ENCODE data around the gene SLC39A1.

The SLC39A1 gene

DNA sequence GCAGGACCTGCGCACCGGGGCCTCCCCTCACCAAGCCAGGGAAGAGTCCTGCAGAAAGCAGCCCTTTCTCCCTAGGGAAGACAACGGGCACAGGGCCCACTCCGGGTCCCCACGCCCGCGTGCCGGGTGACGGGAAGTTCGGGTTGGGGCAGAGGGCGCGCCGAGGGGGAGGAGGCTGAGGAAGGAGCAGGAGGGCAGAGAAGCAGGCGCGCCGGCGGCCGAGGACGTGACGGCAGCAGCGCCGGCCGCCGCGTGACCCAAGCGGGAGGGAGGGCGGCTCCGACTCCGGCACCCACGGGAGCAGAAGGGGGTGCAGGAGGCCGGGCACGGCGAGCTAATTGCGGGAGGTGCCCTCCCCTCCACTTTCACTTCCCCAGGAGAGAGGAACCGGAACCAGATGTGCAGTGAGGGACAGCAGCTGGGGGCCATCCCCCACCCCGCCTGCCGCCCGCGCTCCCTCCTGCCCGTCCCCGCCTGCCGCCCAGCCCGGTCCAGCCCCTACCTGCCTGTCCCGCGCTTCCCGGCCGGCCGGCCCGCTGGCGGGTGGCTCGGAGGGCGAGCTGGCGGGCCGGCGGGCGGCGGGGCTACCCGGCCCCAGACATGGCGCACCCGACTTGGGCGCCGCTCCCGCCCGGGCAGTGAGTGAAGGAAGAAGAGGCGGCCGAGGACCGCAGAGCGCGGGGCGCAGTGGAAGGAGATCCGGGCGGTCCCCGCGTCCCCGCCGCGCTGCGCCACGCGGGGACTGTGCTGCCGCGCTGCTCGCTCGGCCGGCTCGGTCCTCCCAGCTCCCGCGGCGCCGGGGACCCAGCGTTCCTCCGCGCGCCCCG, 17.3 kb downstream of the SLC39A1 start:
- peak overlapping the region; percentile 92 for H3K4me3 Mint-ChIP-seq
- H3K9me3 Mint-ChIP-seq (ENCODE audit: low read depth): no peaks in the 10 kb centered on the region
- H3K4me1 Mint-ChIP-seq (ENCODE audit: low read depth): peaks cover 31% of the 10 kb centered on the region
- H3K27ac Mint-ChIP-seq: peak overlapping the region; percentile 91
- no peaks in the 10 kb centered on the region for H3K27me3 Mint-ChIP-seq
- peaks cover 4% of the 10 kb centered on the region for H3K36me3 Mint-ChIP-seq

GRCh38 chr1:153945131-153945794, 18.1 kb downstream of the SLC39A1 start:
- Mint-ChIP-seq H3K27me3 (no peaks in the 10 kb centered on the region), H3K4me1 (ENCODE audit: low read depth) (peaks cover 30% of the 10 kb centered on the region), H3K27ac (peak overlapping the region; percentile 91), H3K36me3 (peaks cover 2% of the 10 kb centered on the region), H3K4me3 (peak overlapping the region; percentile 92), H3K9me3 (ENCODE audit: low read depth) (no peaks in the 10 kb centered on the region)

DNA sequence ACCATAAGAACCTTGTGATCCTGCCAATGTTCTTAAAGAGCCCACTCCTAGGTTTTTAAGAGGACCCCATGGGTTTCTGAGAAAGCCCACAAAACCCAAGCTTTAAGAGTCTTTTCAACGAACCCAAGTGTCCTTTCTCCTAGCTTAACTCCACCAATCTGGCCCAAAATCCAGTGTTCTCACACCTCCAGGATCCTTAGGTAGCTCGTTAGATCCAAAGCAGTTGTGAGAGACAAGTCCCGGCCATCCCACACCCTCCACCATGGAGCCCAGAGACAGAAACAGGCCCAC, 18.6 kb downstream of the SLC39A1 start:
- Mint-ChIP-seq H3K36me3 (peaks cover 2% of the 10 kb centered on the region), H3K27me3 (no peaks in the 10 kb centered on the region)

GRCh38 chr1:153944005-153944826, 19.1 kb downstream of the SLC39A1 start:
- peaks cover 2% of the 10 kb centered on the region for H3K36me3 Mint-ChIP-seq
- H3K27ac Mint-ChIP-seq: peak overlapping the region; percentile 91
- peaks cover 30% of the 10 kb centered on the region for H3K4me1 Mint-ChIP-seq (ENCODE audit: low read depth)

More for the DNA sequence above, 18.6 kb downstream of the SLC39A1 start:
- Mint-ChIP-seq H3K9me3 (ENCODE audit: low read depth) (no peaks in the 10 kb centered on the region), H3K4me3 (peak overlapping the region; percentile 92), H3K4me1 (ENCODE audit: low read depth) (peaks cover 30% of the 10 kb centered on the region), H3K27ac (peak overlapping the region; percentile 91)

DNA sequence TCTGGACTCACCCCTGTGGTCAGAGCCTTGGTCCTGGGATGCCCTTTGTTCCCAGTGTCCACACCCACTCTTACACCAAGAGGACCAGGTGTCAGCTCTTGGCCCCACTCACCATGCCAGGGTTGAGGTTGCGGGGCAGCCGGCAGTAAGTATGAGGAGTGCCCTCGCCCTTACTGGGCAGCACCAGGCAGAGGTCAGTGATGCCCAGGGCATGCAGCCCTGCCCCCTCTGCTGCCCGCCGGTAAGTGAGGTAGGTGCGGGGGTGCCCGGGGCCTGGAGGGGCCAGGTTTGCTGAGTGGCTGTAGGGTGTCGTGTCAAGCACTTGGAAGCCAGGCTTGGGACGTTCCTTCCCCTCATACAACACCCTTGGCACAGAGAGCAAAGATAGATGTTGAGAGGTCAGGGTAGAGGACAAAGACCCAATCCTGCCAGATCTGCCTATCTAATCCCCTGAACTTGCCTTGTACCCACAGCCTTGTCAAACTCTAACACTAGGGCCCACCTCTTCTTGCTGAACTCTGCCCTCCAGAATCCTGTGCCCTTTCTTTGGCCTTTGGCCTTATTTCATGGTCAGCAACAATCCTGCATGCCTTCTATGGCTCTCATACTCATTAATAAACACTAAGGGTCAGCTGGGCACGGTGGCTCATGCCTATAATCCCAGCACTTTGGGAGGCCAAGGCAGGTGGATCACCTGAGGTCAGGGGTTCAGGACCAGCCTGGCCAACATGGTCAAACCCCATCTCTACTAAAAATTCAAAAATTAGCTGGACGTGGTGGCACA, 20.4 kb downstream of the SLC39A1 start:
- no peaks in the 10 kb centered on the region for H3K9me3 Mint-ChIP-seq (ENCODE audit: low read depth)
- H3K36me3 Mint-ChIP-seq: no peaks in the 10 kb centered on the region
- H3K4me3 Mint-ChIP-seq: peak overlapping the region; percentile 49

More at GRCh38 chr1:153944005-153944826, 19.1 kb downstream of the SLC39A1 start:
- Mint-ChIP-seq H3K9me3 (ENCODE audit: low read depth) (no peaks in the 10 kb centered on the region), H3K4me3 (peak overlapping the region; percentile 92), H3K27me3 (no peaks in the 10 kb centered on the region)

DNA sequence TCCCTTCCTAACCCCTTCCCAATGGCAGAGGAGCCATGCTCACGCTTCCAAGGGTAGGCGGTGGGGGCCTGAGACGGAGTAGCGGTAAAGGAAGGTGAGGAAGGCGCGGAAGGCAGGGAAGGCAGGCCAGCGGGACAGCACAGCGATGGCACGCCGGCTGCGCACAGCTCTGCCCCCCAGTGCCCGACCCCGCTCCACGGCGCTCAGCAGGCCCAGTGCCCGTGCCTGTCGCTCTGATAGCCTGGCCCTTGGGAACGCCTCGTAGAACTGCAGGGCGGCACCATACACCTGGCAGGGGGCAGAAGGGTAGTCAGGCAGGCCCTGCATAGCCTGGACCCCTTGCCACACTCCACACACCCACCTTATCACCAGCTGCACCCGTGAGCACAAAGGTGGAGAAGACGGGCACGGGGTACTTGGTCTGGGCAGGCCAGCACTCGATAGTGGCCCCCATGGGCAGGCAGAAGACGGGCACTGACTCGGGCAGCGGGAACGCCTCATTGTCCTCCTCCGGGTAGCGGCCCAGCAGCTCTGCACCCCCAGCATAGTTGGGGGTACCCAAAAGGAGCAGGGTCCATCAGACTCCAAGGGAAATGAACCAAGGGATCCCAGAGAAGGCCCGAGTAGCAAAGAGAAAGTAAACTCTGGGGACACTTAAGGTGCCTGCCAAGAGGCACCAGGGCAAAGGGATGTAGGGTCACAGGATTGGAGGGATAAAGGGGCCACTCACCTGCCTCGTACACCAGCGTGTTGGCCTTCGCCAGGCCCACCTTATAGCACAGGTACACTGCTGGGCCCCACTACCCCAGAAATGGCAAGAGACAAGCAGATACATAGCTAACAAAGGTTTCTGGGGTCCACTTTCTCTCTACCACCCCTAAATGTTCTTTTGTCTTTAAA, 21.3 kb downstream of the SLC39A1 start:
- no peak overlapping the region for H3K27ac Mint-ChIP-seq
- peaks cover 28% of the 10 kb centered on the region for H3K4me1 Mint-ChIP-seq (ENCODE audit: low read depth)
- H3K9me3 Mint-ChIP-seq (ENCODE audit: low read depth): no peaks in the 10 kb centered on the region
- no peaks in the 10 kb centered on the region for H3K27me3 Mint-ChIP-seq
- no peak overlapping the region for H3K4me3 Mint-ChIP-seq
- H3K36me3 Mint-ChIP-seq: peaks cover 3% of the 10 kb centered on the region

More for the DNA sequence above, 20.4 kb downstream of the SLC39A1 start:
- H3K27ac Mint-ChIP-seq: peak overlapping the region; percentile 22
- H3K4me1 Mint-ChIP-seq (ENCODE audit: low read depth): peaks cover 30% of the 10 kb centered on the region
- H3K27me3 Mint-ChIP-seq: no peaks in the 10 kb centered on the region

GRCh38 chr1:153940756-153941155, 22.6 kb downstream of the SLC39A1 start:
- H3K27ac Mint-ChIP-seq: no peak overlapping the region
- H3K4me3 Mint-ChIP-seq: no peak overlapping the region
- peaks cover 8% of the 10 kb centered on the region for H3K36me3 Mint-ChIP-seq
- no peaks in the 10 kb centered on the region for H3K9me3 Mint-ChIP-seq (ENCODE audit: low read depth)
- peaks cover 25% of the 10 kb centered on the region for H3K4me1 Mint-ChIP-seq (ENCODE audit: low read depth)
- H3K27me3 Mint-ChIP-seq: no peaks in the 10 kb centered on the region

DNA sequence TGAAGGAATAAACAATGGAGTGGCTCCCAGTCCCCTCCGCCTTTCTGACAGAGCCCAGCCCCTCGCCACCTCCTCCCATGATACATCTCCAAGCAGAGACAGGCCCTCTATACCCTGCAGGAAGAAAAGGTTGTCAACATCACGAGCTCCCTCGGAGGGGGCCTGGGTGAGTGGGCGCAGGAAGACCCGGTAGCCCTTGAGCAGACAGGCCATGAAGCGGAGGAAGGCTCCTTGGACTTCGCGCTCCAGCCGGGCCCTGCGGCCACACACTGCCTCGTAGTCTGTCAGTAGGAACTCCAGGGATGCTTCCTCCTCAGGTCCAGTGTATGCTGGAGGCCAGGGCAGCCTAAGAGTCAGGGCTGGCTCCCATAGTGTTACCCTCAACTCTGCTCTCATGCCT, 23.9 kb downstream of the SLC39A1 start:
- H3K4me1 Mint-ChIP-seq (ENCODE audit: low read depth): peaks cover 21% of the 10 kb centered on the region
- H3K27ac Mint-ChIP-seq: peak overlapping the region; percentile 46
- peaks cover 8% of the 10 kb centered on the region for H3K36me3 Mint-ChIP-seq
- no peaks in the 10 kb centered on the region for H3K9me3 Mint-ChIP-seq (ENCODE audit: low read depth)
- no peaks in the 10 kb centered on the region for H3K27me3 Mint-ChIP-seq
- H3K4me3 Mint-ChIP-seq: no peak overlapping the region

DNA sequence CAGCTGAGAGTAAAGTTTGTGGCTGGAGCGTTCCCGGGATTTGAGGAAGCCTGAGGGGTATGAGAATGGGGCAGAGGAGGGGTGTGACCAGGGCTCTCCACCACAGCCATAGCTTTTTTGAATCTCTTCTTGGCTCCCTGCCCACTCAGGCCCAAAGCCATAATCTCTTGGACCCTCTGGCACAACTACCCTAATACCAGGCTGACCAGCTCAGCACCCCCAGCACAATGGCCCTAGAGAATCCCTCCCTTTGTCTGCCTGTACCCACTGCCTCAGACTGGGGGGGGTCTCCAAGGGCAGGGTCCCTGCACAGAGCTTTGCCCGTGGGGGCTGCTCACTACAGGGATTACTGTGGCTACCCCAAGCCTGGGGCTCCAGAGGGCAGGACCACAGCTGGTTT, 24.3 kb downstream of the SLC39A1 start:
- peak overlapping the region; percentile 46 for H3K27ac Mint-ChIP-seq
- no peaks in the 10 kb centered on the region for H3K27me3 Mint-ChIP-seq
- H3K4me1 Mint-ChIP-seq (ENCODE audit: low read depth): peaks cover 17% of the 10 kb centered on the region
- no peaks in the 10 kb centered on the region for H3K9me3 Mint-ChIP-seq (ENCODE audit: low read depth)
- peaks cover 8% of the 10 kb centered on the region for H3K36me3 Mint-ChIP-seq
- H3K4me3 Mint-ChIP-seq: no peak overlapping the region

DNA sequence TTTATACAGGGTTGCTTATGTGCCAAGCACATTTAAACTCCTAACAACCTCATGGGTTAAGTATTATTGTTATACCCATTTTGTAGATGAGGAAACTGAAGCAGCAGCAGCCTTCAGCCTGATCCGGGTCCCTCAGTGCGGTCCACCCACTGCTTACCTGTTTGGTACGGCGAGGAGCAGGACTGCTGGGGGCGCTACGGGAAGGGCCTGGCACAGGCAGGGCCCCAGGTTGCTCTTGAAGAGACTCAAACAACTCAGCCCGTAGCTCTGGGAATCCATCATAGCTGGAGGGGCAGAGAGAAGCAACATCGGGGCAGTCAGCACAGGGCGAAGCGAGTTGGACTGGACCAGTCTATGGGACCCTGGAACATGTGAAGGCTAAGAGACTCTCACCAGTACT, 26.0 kb downstream of the SLC39A1 start:
- Mint-ChIP-seq H3K27ac (no peak overlapping the region), H3K36me3 (peaks cover 8% of the 10 kb centered on the region), H3K4me3 (no peak overlapping the region), H3K9me3 (ENCODE audit: low read depth) (no peaks in the 10 kb centered on the region), H3K4me1 (ENCODE audit: low read depth) (peaks cover 6% of the 10 kb centered on the region), H3K27me3 (no peaks in the 10 kb centered on the region)

DNA sequence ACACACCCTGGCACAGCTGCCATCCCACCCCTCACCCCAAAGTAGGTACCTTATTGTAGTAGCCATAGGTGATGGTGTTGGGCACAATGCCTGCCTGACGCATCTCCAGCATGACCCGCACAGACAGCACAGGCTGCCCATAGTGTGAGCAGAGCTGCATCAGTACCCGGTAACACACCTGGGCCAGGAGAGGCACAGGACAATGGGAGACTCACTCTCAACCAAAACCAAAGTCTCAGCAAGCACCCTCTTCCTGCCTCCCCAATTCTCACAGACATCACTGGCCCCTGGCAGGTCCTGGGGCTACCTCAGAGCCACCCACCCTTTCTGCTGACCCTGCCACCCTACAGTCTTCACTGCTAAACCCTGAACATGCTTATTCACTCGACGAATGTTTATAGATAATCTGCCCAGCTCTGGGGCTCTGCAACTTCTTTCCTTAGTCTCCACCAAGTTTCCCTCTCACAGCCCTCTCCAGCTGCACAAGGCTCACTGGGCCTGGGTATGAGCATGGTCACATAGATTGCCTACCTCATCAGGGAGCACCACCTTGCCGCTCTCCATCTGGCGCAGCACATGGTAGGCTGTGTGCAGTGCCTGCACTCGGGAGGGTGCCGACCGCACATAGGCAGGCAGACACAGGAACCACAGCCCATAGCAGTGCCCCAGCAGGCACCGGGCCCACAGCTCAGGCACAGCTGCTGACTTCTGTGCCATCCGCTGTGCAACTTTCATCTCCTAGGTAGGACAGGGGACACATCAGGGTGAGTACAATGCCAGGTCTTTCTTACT, 27.1 kb downstream of the SLC39A1 start:
- no peaks in the 10 kb centered on the region for H3K27me3 Mint-ChIP-seq
- peaks cover 8% of the 10 kb centered on the region for H3K36me3 Mint-ChIP-seq
- H3K9me3 Mint-ChIP-seq (ENCODE audit: low read depth): no peaks in the 10 kb centered on the region
- peak overlapping the region; percentile 29 for H3K27ac Mint-ChIP-seq
- H3K4me3 Mint-ChIP-seq: no peak overlapping the region
- H3K4me1 Mint-ChIP-seq (ENCODE audit: low read depth): peaks cover 2% of the 10 kb centered on the region

DNA sequence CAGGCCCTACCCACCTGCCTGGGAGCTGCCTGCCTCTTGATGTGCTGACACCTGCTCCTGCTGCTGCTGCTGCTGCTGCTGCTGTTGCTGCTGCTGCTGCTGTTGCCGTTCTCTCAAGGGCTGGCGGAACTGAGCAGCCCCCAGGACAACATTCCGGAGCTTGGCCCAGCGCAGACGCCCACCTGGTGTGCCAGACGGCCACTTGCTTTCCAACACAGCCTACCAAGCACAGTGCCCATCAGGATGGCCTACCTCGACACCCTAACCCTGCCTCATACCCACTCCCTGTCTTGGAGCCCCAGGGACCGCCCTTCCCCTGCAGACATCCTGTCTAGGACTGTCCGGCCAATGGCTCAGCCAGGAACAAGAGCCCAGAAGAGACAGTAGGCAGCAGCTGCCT, 28.6 kb downstream of the SLC39A1 start:
- Mint-ChIP-seq H3K4me3 (no peak overlapping the region), H3K27ac (peak overlapping the region; percentile 67), H3K9me3 (ENCODE audit: low read depth) (no peaks in the 10 kb centered on the region), H3K4me1 (ENCODE audit: low read depth) (no peaks in the 10 kb centered on the region), H3K36me3 (peaks cover 8% of the 10 kb centered on the region), H3K27me3 (no peaks in the 10 kb centered on the region)

DNA sequence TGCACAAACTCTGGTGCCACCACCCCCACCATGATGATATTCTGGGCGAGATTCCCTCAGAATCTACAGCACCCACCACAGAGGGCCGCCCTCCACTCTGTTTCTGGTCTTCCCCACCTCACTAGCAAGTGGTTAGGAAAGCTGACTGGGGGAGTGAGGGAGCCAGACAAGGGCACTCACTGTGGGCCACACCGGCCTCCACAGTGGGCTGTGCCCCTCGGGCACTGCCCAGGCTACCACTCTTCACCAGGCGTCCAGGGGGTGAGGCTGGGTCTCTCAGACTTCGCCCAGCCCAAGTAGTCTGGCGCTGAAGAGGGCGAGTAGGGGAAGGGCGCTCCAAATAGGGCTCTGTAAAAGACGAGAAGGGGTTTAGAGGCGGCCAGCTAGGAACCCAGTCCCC, 29.4 kb downstream of the SLC39A1 start:
- no peak overlapping the region for H3K4me3 Mint-ChIP-seq
- no peaks in the 10 kb centered on the region for H3K9me3 Mint-ChIP-seq (ENCODE audit: low read depth)
- H3K27me3 Mint-ChIP-seq: no peaks in the 10 kb centered on the region
- H3K36me3 Mint-ChIP-seq: peaks cover 8% of the 10 kb centered on the region
- peaks cover 2% of the 10 kb centered on the region for H3K4me1 Mint-ChIP-seq (ENCODE audit: low read depth)
- no peak overlapping the region for H3K27ac Mint-ChIP-seq

All from activated naive CD8-positive, alpha-beta T cell (primary cell).